Measurements from ENCODE around the gene PDZRN3. TPM values are rescaled to one million over a fixed set of nuclear protein-coding genes. Genes with fewer than 3 reads are reported as not detected.

PDZRN3 gene
- total RNA-seq, 1 donor = 76.8 TPM

- no peak overlapping the region for H3K4me3 ChIP-seq (ENCODE audit: low read depth, low read length)
- no peak for TF ChIP-seq CTCF (IDR thresholded peaks at IDR 0.05; ENCODE audit: insufficient read depth, low read length)
- DNase-seq (ENCODE audit: low read depth) = no peak
Observed at GRCh38 chr3:73435055-73435454, 189.7 kb downstream of the PDZRN3 start.

GRCh38 chr3:73433687-73434086 lies 191.1 kb downstream of the PDZRN3 start:
- no peak for TF ChIP-seq CTCF (IDR thresholded peaks at IDR 0.05; ENCODE audit: insufficient read depth, low read length)
- DNase-seq (ENCODE audit: low read depth) = no peak
- H3K4me3 ChIP-seq (ENCODE audit: low read depth, low read length) = no peak overlapping the region

- H3K4me3 ChIP-seq (ENCODE audit: low read depth, low read length) = no peak overlapping the region
- no peak for DNase-seq (ENCODE audit: low read depth)
- no peak for TF ChIP-seq CTCF (IDR thresholded peaks at IDR 0.05; ENCODE audit: insufficient read depth, low read length)
Observed at GRCh38 chr3:73433079-73433478, 191.7 kb downstream of the PDZRN3 start.

- TF ChIP-seq CTCF (IDR thresholded peaks at IDR 0.05; ENCODE audit: insufficient read depth, low read length) = no peak
- no peak overlapping the region for H3K4me3 ChIP-seq (ENCODE audit: low read depth, low read length)
- no peak for DNase-seq (ENCODE audit: low read depth)
Observed at GRCh38 chr3:73432706-73433032, 192.1 kb downstream of the PDZRN3 start.

GRCh38 chr3:73432023-73432705 lies 192.6 kb downstream of the PDZRN3 start:
- no peak overlapping the region for H3K4me3 ChIP-seq (ENCODE audit: low read depth, low read length)
- peak; percentile 68 for TF ChIP-seq CTCF (IDR thresholded peaks at IDR 0.05; ENCODE audit: insufficient read depth, low read length)
- peak; percentile 68 for DNase-seq (ENCODE audit: low read depth)

- DNase-seq (ENCODE audit: low read depth) = no peak
- no peak for TF ChIP-seq CTCF (IDR thresholded peaks at IDR 0.05; ENCODE audit: insufficient read depth, low read length)
- H3K4me3 ChIP-seq (ENCODE audit: low read depth, low read length) = no peak overlapping the region
Observed at GRCh38 chr3:73431183-73431900, 193.4 kb downstream of the PDZRN3 start.
